Measurements from ENCODE around the gene RNF5. TPM values are rescaled to one million over a fixed set of nuclear protein-coding genes. Genes with fewer than 3 reads are reported as not detected.

The RNF5 gene
- total and polyA plus RNA-seq, 10 of the 15 experiments (the other 5 are each of a cell fraction or from before 2014, with no cell fraction given): 31.4 to 114 (median 62.8) TPM

DNA sequence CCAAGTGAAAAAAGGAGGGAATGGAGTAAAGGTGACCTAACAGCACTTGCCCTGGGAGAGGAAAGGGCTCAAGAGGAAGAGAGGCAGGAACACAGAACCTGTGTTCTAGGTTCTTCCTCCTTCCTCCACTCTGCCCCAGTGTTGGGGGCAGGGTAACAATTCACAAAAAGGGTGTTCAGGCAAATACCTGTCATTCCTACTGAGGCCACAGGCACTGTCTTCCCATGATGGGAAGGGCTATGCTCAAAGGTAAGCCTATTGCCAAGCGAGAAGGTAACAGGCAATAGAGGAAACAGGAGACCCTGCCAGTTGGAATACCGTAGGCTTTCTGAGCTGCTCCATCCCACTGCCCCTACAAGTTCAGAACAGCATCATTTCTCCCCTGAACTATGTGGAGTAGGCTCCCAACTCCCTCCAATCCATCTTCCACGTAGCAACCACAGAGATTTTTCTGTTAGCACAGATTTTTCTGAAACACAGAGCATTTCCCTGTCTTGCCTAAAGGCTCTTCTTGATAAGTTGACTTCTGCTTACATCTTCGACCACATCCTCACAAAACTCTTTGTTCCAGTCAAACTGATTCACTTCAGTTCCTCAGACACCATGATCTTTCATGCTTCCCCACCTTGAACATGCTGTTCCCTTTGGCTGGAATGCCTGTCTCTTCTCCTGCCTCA, 5.0 kb upstream of the RNF5 start:
- BruUV-seq (replicated peaks): no TSS peak

More for the DNA sequence above, 5.0 kb upstream of the RNF5 start:
- H3K4me2 ChIP-seq (ENCODE audit: control insufficient read depth, insufficient read depth): no peak overlapping the region
- H3K36me3 ChIP-seq (ENCODE audit: control insufficient read depth in 2 of 2, insufficient read depth in 2 of 2, low read length in 1 of 2): 0 out of 4 replicates have a peak, but pooled peaks cover 0 to 3% of the 10 kb centered on the region in 2 experiments
- no peak for ATAC-seq
- no peaks in the 10 kb centered on the region for H3K9me3 ChIP-seq (replicated peaks; ENCODE audit: control insufficient read depth, insufficient read depth, low read length)
- no peak overlapping the region for H3K9ac ChIP-seq (ENCODE audit: control insufficient read depth, insufficient read depth, low read length)
- peaks cover 10% of the 10 kb centered on the region for H3K4me1 ChIP-seq (ENCODE audit: control insufficient read depth, insufficient read depth, low read length)
- DNase-seq (ENCODE audit: low read depth, low spot score): no peak
- WGBS (ENCODE audit: insufficient coverage, insufficient replicate concordance, low lambda C conversion rate, missing lambda C conversion rate): 52% methylated on average over 4 of the region's 4 CpGs
- no peak overlapping the region for H3K27ac ChIP-seq (ENCODE audit: control insufficient read depth, insufficient read depth)
- ChIA-PET POLR2A (interaction anchor here (1.5 kb wide), 1 partner anchor 45 kb away, joined by 6 read pairs; the partner anchor contains the start of gene ATF6B), CTCF (no interaction called here), RAD21 (ENCODE audit: unreplicated experiment) (no interaction called here), SMC1A (ENCODE audit: uncharacterized antibody, unreplicated experiment) (no interaction called here)
- intact Hi-C loops (cut with micrococcal nuclease; ENCODE audit: unreplicated experiment): no loop called here
- H3K4me3 ChIP-seq: no peak overlapping the region
- FAIRE-seq: no peak
- no peaks in the 10 kb centered on the region for H3K27me3 ChIP-seq (replicated peaks in 1 of 2; ENCODE audit: control insufficient read depth in 2 of 2, insufficient read depth in 2 of 2, low read length in 1 of 2)
- H2AFZ ChIP-seq (ENCODE audit: control insufficient read depth, low read depth, low read length): no peak overlapping the region
- in situ Hi-C loops (cut with MboI): no loop called here
- H4K20me1 ChIP-seq (ENCODE audit: control insufficient read depth, insufficient read depth): no peaks in the 10 kb centered on the region
- TF ChIP-seq ZNF217 (IDR thresholded peaks at IDR 0.05): no peak
- TF ChIP-seq, protein P1, sequence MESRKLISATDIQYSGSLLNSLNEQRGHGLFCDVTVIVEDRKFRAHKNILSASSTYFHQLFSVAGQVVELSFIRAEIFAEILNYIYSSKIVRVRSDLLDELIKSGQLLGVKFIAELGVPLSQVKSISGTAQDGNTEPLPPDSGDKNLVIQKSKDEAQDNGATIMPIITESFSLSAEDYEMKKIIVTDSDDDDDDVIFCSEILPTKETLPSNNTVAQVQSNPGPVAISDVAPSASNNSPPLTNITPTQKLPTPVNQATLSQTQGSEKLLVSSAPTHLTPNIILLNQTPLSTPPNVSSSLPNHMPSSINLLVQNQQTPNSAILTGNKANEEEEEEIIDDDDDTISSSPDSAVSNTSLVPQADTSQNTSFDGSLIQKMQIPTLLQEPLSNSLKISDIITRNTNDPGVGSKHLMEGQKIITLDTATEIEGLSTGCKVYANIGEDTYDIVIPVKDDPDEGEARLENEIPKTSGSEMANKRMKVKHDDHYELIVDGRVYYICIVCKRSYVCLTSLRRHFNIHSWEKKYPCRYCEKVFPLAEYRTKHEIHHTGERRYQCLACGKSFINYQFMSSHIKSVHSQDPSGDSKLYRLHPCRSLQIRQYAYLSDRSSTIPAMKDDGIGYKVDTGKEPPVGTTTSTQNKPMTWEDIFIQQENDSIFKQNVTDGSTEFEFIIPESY (IDR thresholded peaks at IDR 0.05): no peak
- TF ChIP-seq ATF7 (IDR thresholded peaks at IDR 0.05; ENCODE audit: low read depth): no peak
- TF ChIP-seq SIX5 (IDR thresholded peaks at IDR 0.05; ENCODE audit: low read depth, low read length, severe bottlenecking): no peak
- no peak for TF ChIP-seq YBX1 (IDR thresholded peaks at IDR 0.05)
- no peak for TF ChIP-seq SIN3A (IDR thresholded peaks at IDR 0.05; ENCODE audit: low read depth, low read length)
- TF ChIP-seq CHD4 (IDR thresholded peaks at IDR 0.05): no peak
- no peak for TF ChIP-seq STAT3 (IDR thresholded peaks at IDR 0.05; ENCODE audit: low read depth, low read length)
- no peak for TF ChIP-seq NFYB (IDR thresholded peaks at IDR 0.05; ENCODE audit: insufficient read depth, low read depth, low read length)
- no peak for TF ChIP-seq TCF7 (IDR thresholded peaks at IDR 0.05; ENCODE audit: borderline replicate concordance)
- no peak for TF ChIP-seq GABPA (IDR thresholded peaks at IDR 0.05; ENCODE audit: low read depth)
- no peak for TF ChIP-seq EP300 (IDR thresholded peaks at IDR 0.05; ENCODE audit: borderline replicate concordance in 1 of 2, control insufficient read depth in 1 of 2, low read depth in 2 of 2, low read length in 2 of 2)
- TF ChIP-seq MTA3 (IDR thresholded peaks at IDR 0.05; ENCODE audit: borderline replicate concordance, low read length): no peak
- no peak for TF ChIP-seq E2F4 (IDR thresholded peaks at IDR 0.05; ENCODE audit: low read depth, low read length)
- no peak for TF ChIP-seq STAT1 (conservative IDR thresholded peaks at IDR 0.05)
- TF ChIP-seq NFXL1 (IDR thresholded peaks at IDR 0.05; ENCODE audit: borderline replicate concordance): no peak
- no peak for TF ChIP-seq IRF4 (IDR thresholded peaks at IDR 0.05; ENCODE audit: low read depth, low read length)
- TF ChIP-seq, protein P2, sequence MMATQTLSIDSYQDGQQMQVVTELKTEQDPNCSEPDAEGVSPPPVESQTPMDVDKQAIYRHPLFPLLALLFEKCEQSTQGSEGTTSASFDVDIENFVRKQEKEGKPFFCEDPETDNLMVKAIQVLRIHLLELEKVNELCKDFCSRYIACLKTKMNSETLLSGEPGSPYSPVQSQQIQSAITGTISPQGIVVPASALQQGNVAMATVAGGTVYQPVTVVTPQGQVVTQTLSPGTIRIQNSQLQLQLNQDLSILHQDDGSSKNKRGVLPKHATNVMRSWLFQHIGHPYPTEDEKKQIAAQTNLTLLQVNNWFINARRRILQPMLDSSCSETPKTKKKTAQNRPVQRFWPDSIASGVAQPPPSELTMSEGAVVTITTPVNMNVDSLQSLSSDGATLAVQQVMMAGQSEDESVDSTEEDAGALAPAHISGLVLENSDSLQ (IDR thresholded peaks at IDR 0.05): no peak
- TF ChIP-seq, protein P3, sequence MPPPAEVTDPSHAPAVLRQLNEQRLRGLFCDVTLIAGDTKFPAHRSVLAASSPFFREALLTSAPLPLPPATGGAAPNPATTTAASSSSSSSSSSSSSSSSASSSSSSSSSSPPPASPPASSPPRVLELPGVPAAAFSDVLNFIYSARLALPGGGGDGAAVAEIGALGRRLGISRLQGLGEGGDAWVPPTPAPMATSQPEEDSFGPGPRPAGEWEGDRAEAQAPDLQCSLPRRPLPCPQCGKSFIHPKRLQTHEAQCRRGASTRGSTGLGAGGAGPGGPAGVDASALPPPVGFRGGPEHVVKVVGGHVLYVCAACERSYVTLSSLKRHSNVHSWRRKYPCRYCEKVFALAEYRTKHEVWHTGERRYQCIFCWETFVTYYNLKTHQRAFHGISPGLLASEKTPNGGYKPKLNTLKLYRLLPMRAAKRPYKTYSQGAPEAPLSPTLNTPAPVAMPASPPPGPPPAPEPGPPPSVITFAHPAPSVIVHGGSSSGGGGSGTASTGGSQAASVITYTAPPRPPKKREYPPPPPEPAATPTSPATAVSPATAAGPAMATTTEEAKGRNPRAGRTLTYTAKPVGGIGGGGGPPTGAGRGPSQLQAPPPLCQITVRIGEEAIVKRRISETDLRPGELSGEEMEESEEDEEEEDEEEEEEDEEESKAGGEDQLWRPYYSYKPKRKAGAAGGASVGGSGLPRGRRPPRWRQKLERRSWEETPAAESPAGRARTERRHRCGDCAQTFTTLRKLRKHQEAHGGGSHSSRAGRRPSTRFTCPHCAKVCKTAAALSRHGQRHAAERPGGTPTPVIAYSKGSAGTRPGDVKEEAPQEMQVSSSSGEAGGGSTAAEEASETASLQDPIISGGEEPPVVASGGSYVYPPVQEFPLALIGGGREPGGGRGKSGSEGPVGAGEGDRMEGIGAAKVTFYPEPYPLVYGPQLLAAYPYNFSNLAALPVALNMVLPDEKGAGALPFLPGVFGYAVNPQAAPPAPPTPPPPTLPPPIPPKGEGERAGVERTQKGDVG (CRISPR knock-in tag; IDR thresholded peaks at IDR 0.05): no peak
- peaks cover 12% of the 10 kb centered on the region for H3K79me2 ChIP-seq (ENCODE audit: control insufficient read depth, insufficient read depth, low read length)

All from GM12878 (cell line).